T-helper 9 cell (primary cell): ENCODE results near the gene PRKG1.
"Not testable (repeated sequence)": the region's sequence is repeated elsewhere in the genome, so short reads cannot be mapped to it uniquely, and the experiment has no call there.

Experiments used
- DNase-seq: peaks from one replicate; pipeline ENCODE4 v3.0.0-alpha.2; 2020

PRKG1 gene

DNA sequence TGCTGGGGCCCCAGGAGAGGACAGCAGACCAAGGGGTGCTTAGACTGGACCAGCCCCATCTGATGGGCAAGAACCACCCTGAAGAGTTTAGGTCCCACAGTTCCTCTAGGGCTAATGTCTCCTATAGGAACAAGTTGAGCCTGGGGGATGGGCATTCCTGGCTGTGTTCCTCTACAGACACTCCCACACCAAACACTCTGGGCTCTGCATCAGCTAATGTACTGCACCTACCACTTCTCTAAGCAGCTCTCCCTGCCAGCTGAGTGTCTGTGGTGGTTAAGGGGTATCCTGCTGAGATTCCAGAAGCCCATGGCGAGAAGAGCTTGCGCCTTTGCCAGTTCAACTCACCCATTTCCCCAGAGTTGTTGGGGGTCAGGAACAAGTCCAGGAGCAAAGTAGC lies 909.2 kb downstream of the PRKG1 start:
- no peak for DNase-seq

DNA sequence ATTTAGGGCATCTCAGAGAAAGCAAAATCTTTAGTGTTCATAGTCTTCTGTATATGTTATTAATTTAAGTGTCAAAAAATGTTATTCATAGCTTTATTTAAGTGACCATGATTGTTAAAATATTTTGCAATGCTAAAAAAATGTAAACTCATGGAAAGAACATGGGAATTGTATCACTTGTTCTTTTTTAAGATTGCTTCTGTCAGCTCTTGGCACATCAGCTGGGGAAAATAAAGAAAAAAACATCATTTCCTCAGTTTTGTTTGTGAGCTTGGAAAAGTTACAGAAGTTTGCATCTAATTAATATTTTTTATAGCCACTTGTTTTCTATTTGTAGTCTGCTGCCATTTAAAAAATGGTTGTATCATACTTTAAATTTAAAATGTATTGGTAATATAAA lies 911.0 kb downstream of the PRKG1 start:
- no peak for DNase-seq

DNA sequence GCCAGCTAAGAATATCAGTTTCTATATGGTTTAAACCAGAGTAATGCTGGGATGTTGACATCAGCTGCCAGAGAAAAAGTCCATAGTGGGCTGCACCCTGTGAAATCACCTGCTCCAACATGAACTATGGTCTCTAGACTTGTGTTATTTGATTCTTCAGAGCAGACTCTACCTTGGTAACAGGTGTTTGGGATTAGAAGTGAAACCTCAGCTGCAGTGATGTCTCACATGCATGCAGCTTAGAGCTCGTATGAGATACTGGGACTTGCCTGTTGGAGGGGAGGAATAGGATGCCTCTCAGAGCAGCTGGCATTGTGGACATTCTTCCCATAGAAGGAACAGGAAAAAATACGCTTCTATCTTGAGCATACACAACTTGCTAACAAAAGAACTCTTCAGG lies 912.2 kb downstream of the PRKG1 start:
- no peak for DNase-seq

DNA sequence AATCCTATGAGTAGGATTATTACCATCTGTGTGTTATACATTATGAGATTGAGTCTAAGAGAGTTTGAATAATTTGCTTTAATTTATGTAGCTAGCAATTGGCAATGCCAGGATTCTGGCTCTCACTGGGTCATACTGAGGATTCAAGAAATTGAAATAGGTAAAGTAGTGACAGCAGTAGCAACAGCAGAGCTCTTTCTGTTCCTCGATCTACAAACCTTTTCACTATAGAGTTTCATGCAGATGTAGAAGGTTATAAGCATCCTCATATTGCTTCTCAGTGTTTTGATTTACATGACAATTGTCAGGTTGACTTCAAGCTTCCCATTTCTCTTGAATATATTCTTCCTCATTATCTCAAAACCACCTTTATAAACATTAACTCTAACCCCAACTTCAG lies 919.2 kb downstream of the PRKG1 start:
- DNase-seq = no peak

DNA sequence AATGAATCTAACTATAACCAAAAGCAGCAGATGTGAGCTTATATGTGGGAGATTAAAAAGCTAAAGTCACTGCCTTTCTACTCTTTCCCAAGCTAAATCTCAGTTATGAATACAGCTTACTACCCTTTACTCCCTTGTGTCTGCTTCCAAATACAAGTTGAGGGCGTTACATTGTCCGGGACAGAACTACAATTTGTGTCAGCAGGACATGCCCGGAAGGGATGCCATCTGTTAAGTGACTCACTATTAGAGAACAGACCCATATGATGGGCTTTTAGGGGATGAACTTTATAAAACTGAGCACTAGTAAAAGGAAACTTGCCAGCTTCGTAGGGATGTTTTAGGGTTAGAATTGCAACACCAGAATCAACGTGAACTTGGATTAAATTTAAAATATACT lies 924.8 kb downstream of the PRKG1 start:
- DNase-seq = no peak

DNA sequence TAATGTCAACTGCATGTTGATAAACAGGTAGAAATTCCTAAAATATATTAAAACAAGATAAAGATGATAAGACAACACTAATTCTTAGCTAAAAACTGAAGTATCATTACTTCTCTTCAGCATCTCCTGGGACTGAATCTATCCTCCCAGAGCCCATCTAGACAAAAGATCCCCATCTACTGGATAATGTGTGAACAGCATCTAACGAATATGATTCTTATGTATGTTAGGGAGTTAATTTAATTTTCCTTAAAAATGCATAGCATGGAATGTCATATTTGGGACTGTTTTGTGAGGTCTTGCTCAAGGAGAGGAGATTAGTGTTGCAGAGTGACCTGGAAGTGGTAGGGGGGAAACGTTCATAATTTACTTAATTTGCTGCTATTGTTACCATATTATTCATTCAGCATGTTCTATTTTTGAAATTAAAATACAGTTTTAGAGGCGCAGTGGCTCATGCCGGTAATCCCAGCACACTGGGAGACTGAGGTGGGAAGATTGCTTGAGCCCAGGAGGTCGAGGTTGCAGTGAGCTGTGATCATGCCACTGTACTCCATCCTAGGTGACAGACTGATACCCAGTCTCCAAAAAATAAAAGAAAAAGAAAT lies 930.2 kb downstream of the PRKG1 start:
- no peak for DNase-seq

DNA sequence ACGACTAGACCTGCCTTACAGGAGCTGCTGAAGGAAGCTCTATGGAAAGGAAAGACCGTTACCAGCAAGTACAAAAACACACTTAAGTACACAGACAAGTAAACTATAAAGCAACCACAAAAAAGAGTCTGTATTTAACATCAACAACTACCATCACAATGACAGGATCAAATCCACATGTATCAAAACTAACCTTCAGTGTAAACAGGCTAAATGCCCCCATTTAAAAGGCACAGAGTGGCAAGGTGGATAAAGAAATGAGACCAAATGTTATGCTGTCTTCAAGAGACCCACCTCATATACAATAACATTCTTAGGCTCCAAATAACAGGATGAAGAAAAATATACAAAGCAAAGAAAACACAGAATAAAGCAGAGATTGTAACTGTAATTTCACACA lies 932.8 kb downstream of the PRKG1 start:
- DNase-seq = no peak

DNA sequence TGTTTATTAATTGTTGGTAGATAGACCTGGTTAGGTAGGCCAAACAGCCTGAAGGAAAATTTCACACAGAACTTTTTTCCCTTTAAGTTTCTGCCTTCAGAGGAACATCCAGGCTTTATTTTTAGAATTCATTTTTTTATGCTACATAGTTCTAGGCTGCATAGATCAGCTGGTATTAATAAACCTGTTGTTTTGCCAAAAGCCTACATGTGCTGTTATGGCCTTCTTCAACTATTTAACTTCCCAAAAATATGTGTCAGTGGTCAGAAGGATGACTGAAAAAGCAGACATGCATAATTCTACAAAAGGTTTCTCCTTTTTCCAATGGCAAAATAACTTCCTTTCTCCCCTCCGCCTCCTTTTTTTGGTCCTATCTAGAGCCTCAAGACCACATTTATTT lies 936.8 kb downstream of the PRKG1 start:
- DNase-seq = no peak

DNA sequence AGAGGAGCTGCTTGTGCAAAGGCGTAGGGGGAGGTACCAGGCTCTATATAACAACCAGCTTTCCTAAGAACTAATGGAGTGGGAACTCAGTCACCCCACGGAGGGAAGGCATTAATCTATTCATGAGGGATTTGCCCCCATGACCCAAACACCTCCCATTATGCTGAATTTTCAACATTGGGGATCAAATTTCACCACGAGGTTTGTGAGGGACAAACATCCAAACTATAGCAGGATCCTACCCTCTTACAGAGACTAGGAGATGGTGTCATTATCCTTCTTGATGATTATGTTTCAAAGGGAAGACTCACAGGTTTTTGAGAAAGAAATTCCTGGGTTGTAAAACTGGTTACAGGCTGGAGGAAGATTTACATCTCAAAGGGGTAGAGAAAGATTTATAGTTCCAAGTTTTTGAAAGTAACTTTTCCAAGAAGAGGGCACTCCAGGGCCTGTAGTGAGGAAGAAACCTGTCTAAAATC lies 944.8 kb downstream of the PRKG1 start:
- no peak for DNase-seq

DNA sequence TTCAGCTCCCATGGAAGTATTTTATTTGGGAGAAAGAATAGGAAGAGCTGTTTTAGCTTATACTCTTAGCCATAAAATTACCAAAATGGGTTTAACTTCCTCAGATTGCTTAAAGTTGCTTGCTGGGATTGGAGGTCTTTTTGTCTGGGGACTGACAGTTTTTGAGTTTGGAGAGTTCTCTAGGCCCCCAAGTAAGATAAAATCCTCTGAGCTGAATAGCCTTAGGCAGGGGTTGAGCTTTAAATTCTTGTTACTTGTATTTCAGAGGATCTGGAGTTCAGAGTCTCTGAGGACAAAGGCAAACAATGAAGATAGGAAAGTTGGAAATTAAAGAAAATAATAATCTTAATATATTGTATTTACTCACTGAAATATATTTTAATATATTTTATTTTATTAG lies 945.4 kb downstream of the PRKG1 start:
- DNase-seq = no peak

DNA sequence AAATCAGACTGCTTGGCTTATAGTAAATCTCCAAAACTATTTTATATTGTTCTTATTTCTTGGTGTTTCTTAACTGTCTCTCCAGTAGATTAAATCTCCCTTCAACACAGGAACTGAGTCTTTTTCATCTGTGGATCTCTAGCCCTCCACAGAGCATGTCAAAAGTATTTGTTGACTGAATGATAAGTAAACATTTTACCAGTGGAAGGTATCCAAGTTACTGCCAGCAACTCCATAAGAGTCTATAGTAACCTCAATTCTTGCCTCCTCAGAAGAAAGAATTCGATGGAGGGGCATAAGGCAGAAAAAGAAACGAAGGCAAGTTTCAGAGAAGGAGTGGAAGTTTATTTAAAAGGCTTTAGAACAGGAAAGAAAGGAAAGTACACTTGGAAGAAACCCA lies 945.9 kb downstream of the PRKG1 start:
- no peak for DNase-seq

DNA sequence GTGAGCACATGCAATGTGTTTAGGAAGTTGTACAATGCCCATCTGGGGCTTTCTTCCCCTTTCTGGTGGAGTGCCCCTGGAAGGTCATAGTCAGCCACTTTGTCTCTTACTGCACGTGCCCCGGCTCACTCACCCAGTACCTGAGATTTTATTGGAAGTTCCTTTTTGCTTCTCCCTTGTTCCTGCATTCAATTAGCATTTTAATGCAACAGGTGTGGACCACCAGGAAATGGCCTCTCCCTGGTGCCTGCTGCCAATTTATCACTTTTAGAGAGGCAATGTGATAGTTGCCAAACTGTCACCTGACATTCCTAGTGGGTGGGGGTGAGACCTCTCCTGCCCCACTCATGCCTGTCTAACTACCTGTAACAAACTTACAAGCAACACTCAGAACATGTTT lies 946.4 kb downstream of the PRKG1 start:
- no peak for DNase-seq

DNA sequence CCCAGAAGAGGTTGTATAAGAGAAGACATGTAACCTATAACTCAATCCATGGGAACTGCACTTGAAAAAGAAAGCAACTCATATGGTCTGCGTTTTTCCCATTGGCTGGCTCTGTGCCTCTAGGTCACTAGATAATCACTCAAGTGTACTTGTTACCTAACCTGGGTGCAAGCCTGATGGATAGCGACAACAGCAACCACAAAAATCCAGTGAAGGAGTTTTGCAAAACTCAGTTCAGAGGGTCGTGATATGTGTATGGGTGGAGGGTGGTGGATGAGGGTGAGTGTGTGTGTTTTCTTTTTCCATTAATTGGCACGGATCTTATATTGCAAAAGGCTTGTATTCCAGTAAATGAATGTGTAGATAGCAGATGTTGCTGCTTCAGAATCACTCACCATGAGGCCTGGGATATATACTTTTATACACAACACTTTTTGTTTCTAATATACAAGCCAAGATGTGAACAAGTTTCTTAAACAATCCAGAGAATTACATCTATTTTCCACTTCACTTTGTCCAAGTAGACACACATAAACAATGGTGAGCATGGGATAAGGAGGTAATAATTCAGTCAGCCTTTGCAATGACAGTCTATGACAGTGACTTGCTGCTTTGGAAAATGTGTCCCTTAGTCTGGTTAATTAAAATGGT lies 952.9 kb downstream of the PRKG1 start:
- DNase-seq = no peak

DNA sequence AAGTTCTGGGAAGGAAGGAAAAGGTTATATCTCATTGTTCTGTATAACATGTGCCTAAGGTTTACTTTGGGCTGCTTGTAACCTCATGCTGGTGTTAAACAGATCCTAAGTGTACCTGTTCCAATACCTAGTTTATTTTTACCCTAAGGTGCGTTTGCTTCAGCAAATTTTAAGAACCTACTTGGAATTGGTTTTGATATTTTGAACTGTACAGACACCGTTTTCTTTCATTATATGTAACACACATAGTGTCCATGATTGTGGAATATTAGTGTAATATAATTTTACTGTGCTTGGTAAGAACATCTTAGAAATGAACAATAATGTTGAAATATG lies 954.2 kb downstream of the PRKG1 start:
- DNase-seq = no peak

DNA sequence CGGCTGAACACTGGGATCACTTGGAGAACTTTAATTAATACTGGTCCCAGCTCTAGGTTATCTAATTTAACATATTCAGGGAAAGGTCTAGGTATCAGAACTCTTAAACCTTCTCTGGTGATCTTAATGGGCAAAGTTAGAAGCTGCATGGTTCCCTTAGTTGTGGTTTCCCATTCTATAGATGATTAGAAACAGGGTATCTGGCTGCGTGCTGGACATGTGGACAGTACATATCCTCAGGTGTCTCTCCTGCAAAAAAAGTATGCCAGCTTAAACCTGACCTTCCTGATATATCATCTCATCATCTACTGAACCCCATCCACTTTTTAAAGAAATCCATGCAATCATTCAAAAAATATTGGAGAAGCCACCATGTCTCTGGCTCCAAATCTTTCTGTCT lies 955.3 kb downstream of the PRKG1 start:
- no peak for DNase-seq

DNA sequence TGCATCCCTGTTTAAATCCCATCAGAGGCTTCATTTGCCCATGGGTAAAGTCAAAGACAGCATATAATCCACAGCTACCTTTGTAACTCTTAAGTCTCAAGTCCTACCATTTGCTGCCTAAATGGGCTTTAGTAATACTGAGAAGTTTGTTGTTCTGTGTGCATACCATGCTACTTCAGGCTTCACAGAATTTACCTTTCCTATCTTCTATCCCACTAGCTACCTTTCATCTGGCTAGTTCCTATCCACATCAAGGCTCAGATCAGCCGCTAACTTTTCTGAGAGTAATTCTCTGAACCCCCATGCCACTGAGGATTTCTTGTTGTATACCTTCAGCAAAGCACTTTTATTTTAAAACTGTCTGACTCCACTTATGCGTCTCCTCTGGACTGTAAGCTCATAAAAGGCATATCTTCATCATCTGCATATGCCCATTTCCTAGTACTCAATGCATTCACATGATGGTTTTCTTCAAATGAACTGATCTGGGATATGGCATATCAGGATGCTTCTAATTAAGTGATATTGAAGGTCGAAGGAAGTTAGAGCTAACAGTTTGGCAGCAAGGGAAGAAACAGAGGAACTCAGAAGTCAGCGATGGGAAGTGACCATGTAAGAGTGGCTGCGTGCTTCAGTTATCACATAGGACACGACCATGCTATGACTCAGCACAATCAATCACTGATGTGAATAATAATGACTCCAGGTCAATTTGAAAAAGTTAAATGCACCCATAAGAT lies 955.9 kb downstream of the PRKG1 start:
- DNase-seq = no peak

DNA sequence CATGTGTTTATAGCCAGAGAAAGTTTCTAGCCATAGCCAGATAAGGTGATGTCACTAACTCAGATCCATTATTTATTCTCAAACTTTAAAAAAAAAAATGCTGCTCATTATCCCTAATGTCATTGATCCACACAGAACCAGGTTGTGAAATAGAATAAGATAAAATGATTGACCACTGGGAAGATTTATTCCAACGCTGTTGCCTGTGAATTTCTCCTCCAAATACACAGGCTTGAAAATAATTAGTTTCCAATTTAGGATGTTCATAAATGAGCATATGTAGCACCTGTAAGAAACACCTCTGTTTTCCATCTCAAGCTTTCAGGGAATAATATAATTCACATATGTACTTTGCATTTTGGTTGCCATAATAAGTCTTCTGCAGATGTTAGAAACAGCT lies 956.7 kb downstream of the PRKG1 start:
- DNase-seq = no peak

DNA sequence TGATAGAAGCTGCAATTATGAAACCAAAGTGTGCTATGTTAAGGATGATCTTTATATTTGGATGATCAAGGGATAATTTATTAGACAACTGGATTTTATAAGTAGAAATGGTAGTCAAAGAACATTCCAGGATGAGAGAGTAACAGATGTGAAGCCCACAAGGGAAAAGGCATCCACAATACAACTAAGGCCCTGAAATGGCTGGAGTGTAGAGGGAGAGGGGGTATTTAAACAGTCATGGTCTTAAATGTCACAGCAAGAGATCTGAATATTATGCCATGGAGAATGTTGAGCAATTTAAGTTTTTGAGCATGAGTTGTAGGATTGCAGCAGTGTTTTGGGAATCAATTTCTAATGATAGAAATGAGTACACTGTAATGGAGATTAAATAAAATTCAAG lies 957.5 kb downstream of the PRKG1 start:
- no peak for DNase-seq

DNA sequence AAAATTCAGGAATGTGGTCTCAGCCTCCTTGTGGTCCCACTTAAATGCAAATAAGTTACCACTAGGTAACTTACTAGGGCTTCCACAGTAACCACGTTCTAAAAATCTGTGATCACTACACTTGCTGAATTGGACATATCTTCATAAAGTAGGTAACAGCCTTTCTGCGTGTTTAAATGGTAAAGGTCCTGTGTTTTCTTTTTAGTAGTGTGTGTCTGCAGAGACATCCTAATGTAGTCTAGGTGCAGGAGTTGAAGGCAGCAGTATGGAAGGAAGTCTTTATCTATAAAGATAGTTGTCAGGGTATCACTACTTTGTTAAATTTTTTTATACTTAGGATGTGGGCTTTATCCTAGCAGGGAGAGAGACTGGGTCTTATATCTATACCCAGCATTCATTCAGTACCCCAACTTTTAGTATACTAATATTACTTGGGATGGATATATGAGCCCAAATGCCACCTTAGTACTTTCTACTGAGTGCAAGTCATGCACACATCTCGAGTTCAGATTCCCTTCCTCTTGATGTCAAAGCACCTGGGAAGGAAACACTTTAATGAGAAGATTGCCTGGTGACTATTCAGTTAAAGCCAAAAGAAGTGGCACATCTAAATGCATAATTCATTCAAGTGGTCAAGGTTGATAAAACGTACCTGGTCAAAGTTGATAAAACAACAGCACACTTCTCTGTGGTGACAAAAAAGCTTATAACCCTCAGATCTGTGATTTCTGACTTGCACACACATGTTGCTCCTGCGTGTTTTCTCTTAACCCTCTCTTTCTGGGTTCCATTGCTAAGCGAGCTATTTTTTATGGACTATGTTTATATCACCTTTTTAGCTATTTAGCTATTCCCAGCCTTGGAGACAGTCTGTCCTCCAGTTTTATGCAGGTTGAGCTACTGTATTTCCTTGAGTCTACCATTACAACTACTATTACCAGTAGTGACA lies 958.7 kb downstream of the PRKG1 start:
- DNase-seq = no peak

DNA sequence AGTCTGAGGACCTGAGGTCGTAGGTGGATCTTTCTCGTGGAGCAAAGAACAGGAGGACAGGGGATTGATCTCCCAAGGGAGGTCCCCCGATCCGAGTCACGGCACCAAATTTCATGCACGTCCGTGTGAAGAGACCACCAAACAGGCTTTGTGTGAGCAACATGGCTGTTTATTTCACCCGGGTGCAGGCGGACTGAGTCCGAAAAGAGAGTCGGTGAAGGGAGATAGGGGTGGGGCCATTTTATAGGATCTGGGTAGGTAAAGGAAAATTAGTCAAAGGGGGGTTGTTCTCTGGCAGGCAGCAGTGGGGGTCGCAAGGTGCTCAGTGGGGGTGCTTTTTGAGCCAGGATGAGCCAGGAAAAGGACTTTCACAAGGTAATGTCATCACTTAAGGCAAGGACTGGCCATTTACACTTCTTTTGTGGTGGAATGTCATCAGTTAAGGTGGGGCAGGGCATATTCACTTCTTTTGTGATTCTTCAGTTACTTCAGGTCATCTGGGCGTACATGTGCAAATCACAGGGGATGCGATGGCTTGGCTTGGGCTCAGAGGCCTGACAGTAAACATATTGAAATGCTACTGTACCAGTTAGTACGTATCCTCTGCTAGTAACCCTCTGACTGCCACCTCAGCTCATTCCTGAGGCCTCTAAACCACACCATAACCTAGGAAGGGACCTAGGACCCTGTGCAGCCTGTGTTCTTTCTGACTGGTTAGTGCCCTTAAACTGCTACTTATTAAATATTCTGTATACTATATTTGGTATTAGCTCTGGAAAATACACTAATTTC lies 964.9 kb downstream of the PRKG1 start:
- DNase-seq = not testable (repeated sequence)

DNA sequence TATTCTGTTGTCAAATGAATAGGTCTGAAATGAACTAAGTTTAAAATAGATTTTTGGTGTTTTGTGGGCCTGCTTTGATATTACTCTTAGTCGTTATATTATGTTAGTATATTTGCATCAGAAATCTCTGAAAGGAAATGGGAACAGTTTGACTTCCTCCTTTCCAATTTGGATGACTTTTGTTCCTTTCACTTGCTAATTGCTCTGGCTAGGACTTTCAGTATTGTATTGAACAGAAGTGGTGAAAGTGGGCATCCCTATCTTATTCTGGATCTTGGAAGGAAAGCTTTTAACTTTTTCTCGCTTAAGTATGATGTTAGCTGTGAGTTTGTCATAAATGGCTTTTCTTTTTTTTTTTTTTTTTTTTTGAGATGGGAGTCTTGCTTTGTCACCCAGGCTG lies 966.2 kb downstream of the PRKG1 start:
- no peak for DNase-seq

DNA sequence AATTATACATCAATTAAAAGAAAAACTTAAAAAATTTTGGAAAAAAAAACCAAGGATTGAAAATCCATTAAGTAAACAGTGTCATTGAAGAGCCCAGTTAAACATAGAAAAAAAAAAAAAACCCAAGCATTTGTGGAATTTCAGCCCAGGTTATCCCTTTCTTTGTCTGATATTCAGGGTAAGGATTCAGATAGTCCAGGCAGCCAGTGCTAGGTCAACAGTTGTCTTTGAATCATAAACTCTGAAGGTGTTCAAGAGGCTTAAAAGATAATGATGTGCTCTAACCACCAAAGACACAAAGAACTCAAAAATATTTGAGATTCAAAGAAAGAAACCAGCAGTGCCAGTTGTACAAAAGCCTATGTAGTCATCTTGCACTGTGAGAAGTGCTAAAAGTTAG lies 969.5 kb downstream of the PRKG1 start:
- no peak for DNase-seq
